NCI-H2171 treated with DMSO at 0.1 percent for 48 hours (cell line): Measurements from ENCODE around the gene ZXDC.

ENCODE experiments used
- DNase-seq: peaks from one replicate; lab custom pipeline; 2025; lab: John Stamatoyannopoulos, UW

ZXDC gene

GRCh38 chr3:126475413-126476114, at the start of gene ZXDC:
Gene ZXDC, minus strand, starts transcription at chr3:126475891. Its CDS starts 26 bp downstream, at chr3:126475865.
- DNase-seq: peak; percentile 87

- DNase-seq: no peak
Observed at GRCh38 chr3:126525091-126525852, 49.6 kb upstream of the ZXDC start.

GRCh38 chr3:126524429-126524988, 48.8 kb upstream of the ZXDC start:
- no peak for DNase-seq

GRCh38 chr3:126523745-126524428, 48.2 kb upstream of the ZXDC start, which contains the start of gene CHST13:
Gene CHST13, plus strand, starts transcription at chr3:126524155. Its CDS starts 178 bp downstream, at chr3:126524333.
- DNase-seq: peak; percentile 42

GRCh38 chr3:126522363-126522788, 46.7 kb upstream of the ZXDC start:
- peak; percentile 56 for DNase-seq

- peak; percentile 67 for DNase-seq
Observed at GRCh38 chr3:126521122-126521891, 45.6 kb upstream of the ZXDC start.

GRCh38 chr3:126519506-126520455, 44.1 kb upstream of the ZXDC start:
- DNase-seq: no peak

GRCh38 chr3:126518779-126519177, 43.1 kb upstream of the ZXDC start:
- DNase-seq: no peak

- DNase-seq: peak; percentile 9
Observed at GRCh38 chr3:126517986-126518778, 42.5 kb upstream of the ZXDC start.

- no peak for DNase-seq
Observed at GRCh38 chr3:126517291-126517951, 41.7 kb upstream of the ZXDC start, which contains the start of gene UROC1. Gene UROC1, minus strand, starts transcription at chr3:126517773. Its CDS starts 54 bp downstream, at chr3:126517719.

GRCh38 chr3:126516936-126517290, 41.2 kb upstream of the ZXDC start:
- DNase-seq: no peak

GRCh38 chr3:126516152-126516935, 40.7 kb upstream of the ZXDC start:
- DNase-seq: no peak

- DNase-seq: peak; percentile 5
Observed at GRCh38 chr3:126515066-126515706, 39.5 kb upstream of the ZXDC start.

- DNase-seq: no peak
Observed at GRCh38 chr3:126514161-126514560, 38.5 kb upstream of the ZXDC start.

GRCh38 chr3:126512916-126513650, 37.4 kb upstream of the ZXDC start:
- no peak for DNase-seq

GRCh38 chr3:126512026-126512425, 36.3 kb upstream of the ZXDC start:
- no peak for DNase-seq

GRCh38 chr3:126511291-126511690, 35.6 kb upstream of the ZXDC start:
- DNase-seq: no peak
